Measurements from ENCODE around the gene NLN.

GRCh38 chr5:65727491-65728156 is 5.6 kb downstream of the NLN start:
- TF ChIP-seq CTCF (IDR thresholded peaks at IDR 0.05; ENCODE audit: insufficient read depth, low read length) (no peak), POLR2AphosphoS5 (IDR thresholded peaks at IDR 0.05; ENCODE audit: low read depth) (no peak), GABPA (IDR thresholded peaks at IDR 0.05; ENCODE audit: low read depth) (no peak), SPI1 (IDR thresholded peaks at IDR 0.05; ENCODE audit: borderline replicate concordance, low read depth) (no peak)
- TF ChIP-seq, protein P1, sequence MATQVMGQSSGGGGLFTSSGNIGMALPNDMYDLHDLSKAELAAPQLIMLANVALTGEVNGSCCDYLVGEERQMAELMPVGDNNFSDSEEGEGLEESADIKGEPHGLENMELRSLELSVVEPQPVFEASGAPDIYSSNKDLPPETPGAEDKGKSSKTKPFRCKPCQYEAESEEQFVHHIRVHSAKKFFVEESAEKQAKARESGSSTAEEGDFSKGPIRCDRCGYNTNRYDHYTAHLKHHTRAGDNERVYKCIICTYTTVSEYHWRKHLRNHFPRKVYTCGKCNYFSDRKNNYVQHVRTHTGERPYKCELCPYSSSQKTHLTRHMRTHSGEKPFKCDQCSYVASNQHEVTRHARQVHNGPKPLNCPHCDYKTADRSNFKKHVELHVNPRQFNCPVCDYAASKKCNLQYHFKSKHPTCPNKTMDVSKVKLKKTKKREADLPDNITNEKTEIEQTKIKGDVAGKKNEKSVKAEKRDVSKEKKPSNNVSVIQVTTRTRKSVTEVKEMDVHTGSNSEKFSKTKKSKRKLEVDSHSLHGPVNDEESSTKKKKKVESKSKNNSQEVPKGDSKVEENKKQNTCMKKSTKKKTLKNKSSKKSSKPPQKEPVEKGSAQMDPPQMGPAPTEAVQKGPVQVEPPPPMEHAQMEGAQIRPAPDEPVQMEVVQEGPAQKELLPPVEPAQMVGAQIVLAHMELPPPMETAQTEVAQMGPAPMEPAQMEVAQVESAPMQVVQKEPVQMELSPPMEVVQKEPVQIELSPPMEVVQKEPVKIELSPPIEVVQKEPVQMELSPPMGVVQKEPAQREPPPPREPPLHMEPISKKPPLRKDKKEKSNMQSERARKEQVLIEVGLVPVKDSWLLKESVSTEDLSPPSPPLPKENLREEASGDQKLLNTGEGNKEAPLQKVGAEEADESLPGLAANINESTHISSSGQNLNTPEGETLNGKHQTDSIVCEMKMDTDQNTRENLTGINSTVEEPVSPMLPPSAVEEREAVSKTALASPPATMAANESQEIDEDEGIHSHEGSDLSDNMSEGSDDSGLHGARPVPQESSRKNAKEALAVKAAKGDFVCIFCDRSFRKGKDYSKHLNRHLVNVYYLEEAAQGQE (IDR thresholded peaks at IDR 0.05; ENCODE audit: insufficient replicate concordance, low read depth) = no peak

Data from HL-60 (cell line).